Mesenchymal stem cell (in vitro differentiated cells and primary cell): Measurements from ENCODE around the gene NTN5.

Experiments used
- DNase-seq: peaks from one replicate; pipeline ENCODE4 v3.0.0-alpha.2; 2013
- H2AFZ ChIP-seq: one replicate; pipeline ENCODE4 v1.6.1; 2013; ENCODE audit warnings: low read depth, mild to moderate bottlenecking, control low read depth, inconsistent platforms, low read length, moderate library complexity
- H2AK5ac ChIP-seq: 2 replicates; pipeline ENCODE4 v1.6.1; 2013; ENCODE audit warnings: low read length, moderate library complexity, mild to moderate bottlenecking, inconsistent platforms; ENCODE audit not compliant: severe bottlenecking
- H2BK120ac ChIP-seq: one replicate; pipeline ENCODE4 v1.6.1; 2013; ENCODE audit warnings: low read depth, mild to moderate bottlenecking, inconsistent platforms, low read length, moderate library complexity
- H2BK12ac ChIP-seq, 2 experiments: one replicate each; pipeline ENCODE4 v1.6.1; 2013; ENCODE audit warnings: inconsistent platforms in 2 of 2, low read length in 2 of 2, mild to moderate bottlenecking in 2 of 2, moderate library complexity in 2 of 2, control low read depth in 1 of 2
- H2BK15ac ChIP-seq: one replicate; pipeline ENCODE4 v1.6.1; 2013; ENCODE audit warnings: mild to moderate bottlenecking, low read depth, inconsistent platforms; ENCODE audit not compliant: poor library complexity, severe bottlenecking
- H2BK5ac ChIP-seq: 2 replicates; pipeline ENCODE4 v1.6.1; 2013; ENCODE audit warnings: low read depth, mild to moderate bottlenecking, low read length, control low read depth, inconsistent platforms; ENCODE audit not compliant: poor library complexity, severe bottlenecking
- H3K14ac ChIP-seq, 2 experiments: one replicate each; pipeline ENCODE4 v1.6.1; 2013; ENCODE audit warnings: inconsistent platforms in 2 of 2, low read length in 2 of 2, control low read depth in 1 of 2, mild to moderate bottlenecking in 1 of 2, moderate library complexity in 1 of 2
- H3K18ac ChIP-seq, 2 experiments: one replicate each; pipeline ENCODE4 v1.6.1; 2013; ENCODE audit warnings: inconsistent platforms in 2 of 2, low read length in 2 of 2, control low read depth in 1 of 2, low read depth in 1 of 2, mild to moderate bottlenecking in 1 of 2
- H3K23ac ChIP-seq, 2 experiments: one replicate each; pipeline ENCODE4 v1.6.1; 2013; ENCODE audit warnings: inconsistent platforms in 2 of 2, low read length in 2 of 2, mild to moderate bottlenecking in 2 of 2, moderate library complexity in 2 of 2, control low read depth in 1 of 2
- H3K27ac ChIP-seq: 2 replicates; pipeline ENCODE4 v1.5.1; 2013; ENCODE audit warnings: mild to moderate bottlenecking, moderate library complexity, low read length, control low read depth, inconsistent platforms; ENCODE audit not compliant: poor library complexity, severe bottlenecking
- H3K27me3 ChIP-seq, 2 experiments: 2 replicates each; pipeline versions ENCODE4 v1.6.1 to v1.7.0; 2013; ENCODE audit warnings: low read length in 2 of 2, mild to moderate bottlenecking in 2 of 2, moderate library complexity in 2 of 2, control low read depth in 1 of 2, inconsistent platforms in 1 of 2; ENCODE audit not compliant: control insufficient read depth in 1 of 2, insufficient read depth in 1 of 2
- H3K36me3 ChIP-seq, 2 experiments: 2 replicates each; pipeline versions ENCODE4 v1.6.1 to v1.7.0; 2013; ENCODE audit warnings: low read length in 2 of 2, control low read depth in 1 of 2, inconsistent platforms in 1 of 2, low read depth in 1 of 2, mild to moderate bottlenecking in 1 of 2; ENCODE audit not compliant: insufficient read depth in 2 of 2, control insufficient read depth in 1 of 2
- H3K4ac ChIP-seq, 2 experiments: one replicate each; pipeline ENCODE4 v1.6.1; 2013; ENCODE audit warnings: inconsistent platforms in 2 of 2, low read length in 2 of 2, mild to moderate bottlenecking in 2 of 2, moderate library complexity in 2 of 2, control low read depth in 1 of 2, low read depth in 1 of 2
- H3K4me1 ChIP-seq: 2 replicates; pipeline ENCODE4 v1.6.1; 2013; ENCODE audit warnings: low read depth, low read length, control low read depth; ENCODE audit not compliant: control insufficient read depth, insufficient read depth
- H3K4me2 ChIP-seq: 2 replicates; pipeline ENCODE4 v1.6.1; 2013; ENCODE audit warnings: low read length, mild to moderate bottlenecking, inconsistent platforms; ENCODE audit not compliant: poor library complexity, severe bottlenecking
- H3K4me3 ChIP-seq, 2 experiments: 2 replicates each; pipeline versions ENCODE4 v1.5.1 to v1.7.0; 2013; ENCODE audit warnings: low read length in 2 of 2, mild to moderate bottlenecking in 2 of 2, control low read depth in 1 of 2, low read depth in 1 of 2; ENCODE audit not compliant: insufficient read depth in 1 of 2
- H3K79me1 ChIP-seq: replicated peaks from 2 replicates; pipeline ENCODE4 v1.6.1; 2013; ENCODE audit warnings: mild to moderate bottlenecking, control low read depth, low read length, inconsistent platforms; ENCODE audit not compliant: poor library complexity, severe bottlenecking
- H3K9ac ChIP-seq: 2 replicates; pipeline ENCODE4 v1.7.0; 2013; ENCODE audit warnings: mild to moderate bottlenecking, low read length, moderate library complexity
- H3K9me3 ChIP-seq: 2 replicates; pipeline ENCODE4 v1.7.0; 2013; ENCODE audit warnings: mild to moderate bottlenecking, low read length; ENCODE audit not compliant: control insufficient read depth
- H4K8ac ChIP-seq: one replicate; pipeline ENCODE4 v1.6.1; 2013; ENCODE audit warnings: inconsistent platforms, mild to moderate bottlenecking, low read length, moderate library complexity
- H4K91ac ChIP-seq: one replicate; pipeline ENCODE4 v1.6.1; 2013; ENCODE audit warnings: mild to moderate bottlenecking, low read length, inconsistent platforms
- WGBS: methylation state at CpG from one replicate; pipeline ENCODE4 v1.1.7; 2013; ENCODE audit warnings: mixed read lengths; 5-methylcytosine and 5-hydroxymethylcytosine counted together

Gene NTN5

DNA sequence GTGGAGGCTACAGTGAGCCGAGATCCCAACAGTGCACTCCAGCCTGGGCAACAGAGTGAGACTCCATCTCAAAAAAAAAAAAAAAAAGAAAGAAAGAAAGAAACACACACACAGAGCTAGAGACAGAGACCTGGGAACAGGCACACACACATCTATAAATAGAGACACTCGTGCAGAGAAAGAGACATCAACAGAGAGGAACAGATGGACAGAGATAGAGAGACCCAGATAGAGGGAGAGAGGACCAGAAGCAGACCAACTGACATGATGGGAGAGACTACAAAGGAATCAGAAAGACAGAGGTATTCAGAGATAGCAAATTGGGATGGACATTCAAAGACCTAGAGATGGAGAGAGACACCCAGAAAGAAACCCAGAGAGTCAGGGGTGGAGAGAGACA is 24.7 kb downstream of the NTN5 start:
- no peak for DNase-seq
- no peaks in the 10 kb centered on the region for H3K79me1 ChIP-seq

DNA sequence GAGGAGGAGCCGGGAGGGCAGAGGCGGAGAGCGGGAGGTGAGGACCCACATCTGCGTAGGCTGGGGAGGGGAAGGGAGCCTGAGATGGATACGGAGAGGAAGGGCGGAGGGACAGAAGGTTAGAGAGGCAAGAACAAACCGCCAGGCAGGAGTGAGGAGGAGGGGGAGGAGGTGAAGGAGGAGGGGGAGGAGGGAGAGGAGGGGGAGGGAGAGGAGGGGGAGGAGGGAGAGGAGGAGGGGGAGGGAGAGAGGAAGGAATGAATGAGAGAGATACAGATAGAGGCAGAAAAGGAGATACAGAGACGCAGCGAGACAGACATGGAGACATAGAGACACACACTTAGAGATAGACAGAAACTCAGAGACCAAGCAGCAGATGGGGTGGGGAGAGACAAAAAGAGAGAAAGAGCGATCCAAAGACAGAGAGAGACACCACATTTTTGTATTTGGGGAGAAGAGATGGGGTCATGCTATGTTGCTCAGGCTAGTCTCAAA is 26.0 kb downstream of the NTN5 start:
- Histone ChIP-seq H2BK5ac (no peak overlapping the region), H3K27me3 (no peaks in the 10 kb centered on the region), H2AK5ac (peak overlapping the region; percentile 68), H3K14ac (no peak overlapping the region), H2BK120ac (no peak overlapping the region), H3K23ac (no peak overlapping the region), H2BK15ac (no peak overlapping the region), H3K27ac (no peak overlapping the region), H3K9ac (peak overlapping the region; percentile 39), H3K36me3 (no peaks in the 10 kb centered on the region), H3K79me1 (no peaks in the 10 kb centered on the region), H3K4me3 (peak overlapping the region in 1 of 2 experiments; percentile 80), H3K9me3 (no peaks in the 10 kb centered on the region), H3K4me2 (peak overlapping the region; percentile 89), H3K4ac (peak overlapping the region in 1 of 2 experiments; percentile 79), H3K18ac (peak overlapping the region in 1 of 2 experiments; percentile 46), H3K4me1 (peaks cover 24% of the 10 kb centered on the region), H4K8ac (no peak overlapping the region), H2AFZ (no peak overlapping the region), H2BK12ac (peak overlapping the region in 1 of 2 experiments; percentile 77), H4K91ac (no peak overlapping the region)
- WGBS, result 44% methylated on average over 2 of the region's 10 CpGs
- no peak for DNase-seq

More for the DNA sequence above, 24.7 kb downstream of the NTN5 start:
- Histone ChIP-seq H2BK120ac (no peak overlapping the region), H2BK15ac (no peak overlapping the region), H4K8ac (no peak overlapping the region), H4K91ac (no peak overlapping the region), H3K4me3 (no peak overlapping the region), H3K9me3 (no peaks in the 10 kb centered on the region), H3K27ac (no peak overlapping the region), H3K4me1 (peaks cover 26% of the 10 kb centered on the region), H3K23ac (no peak overlapping the region), H3K18ac (no peak overlapping the region), H2AFZ (no peak overlapping the region), H3K9ac (no peak overlapping the region), H2BK5ac (no peak overlapping the region), H3K14ac (no peak overlapping the region), H2AK5ac (no peak overlapping the region), H3K4me2 (no peak overlapping the region), H3K36me3 (no peaks in the 10 kb centered on the region), H3K27me3 (no peaks in the 10 kb centered on the region), H2BK12ac (no peak overlapping the region), H3K4ac (no peak overlapping the region)
- WGBS, result 77% methylated on average over 2 of the region's 2 CpGs

DNA sequence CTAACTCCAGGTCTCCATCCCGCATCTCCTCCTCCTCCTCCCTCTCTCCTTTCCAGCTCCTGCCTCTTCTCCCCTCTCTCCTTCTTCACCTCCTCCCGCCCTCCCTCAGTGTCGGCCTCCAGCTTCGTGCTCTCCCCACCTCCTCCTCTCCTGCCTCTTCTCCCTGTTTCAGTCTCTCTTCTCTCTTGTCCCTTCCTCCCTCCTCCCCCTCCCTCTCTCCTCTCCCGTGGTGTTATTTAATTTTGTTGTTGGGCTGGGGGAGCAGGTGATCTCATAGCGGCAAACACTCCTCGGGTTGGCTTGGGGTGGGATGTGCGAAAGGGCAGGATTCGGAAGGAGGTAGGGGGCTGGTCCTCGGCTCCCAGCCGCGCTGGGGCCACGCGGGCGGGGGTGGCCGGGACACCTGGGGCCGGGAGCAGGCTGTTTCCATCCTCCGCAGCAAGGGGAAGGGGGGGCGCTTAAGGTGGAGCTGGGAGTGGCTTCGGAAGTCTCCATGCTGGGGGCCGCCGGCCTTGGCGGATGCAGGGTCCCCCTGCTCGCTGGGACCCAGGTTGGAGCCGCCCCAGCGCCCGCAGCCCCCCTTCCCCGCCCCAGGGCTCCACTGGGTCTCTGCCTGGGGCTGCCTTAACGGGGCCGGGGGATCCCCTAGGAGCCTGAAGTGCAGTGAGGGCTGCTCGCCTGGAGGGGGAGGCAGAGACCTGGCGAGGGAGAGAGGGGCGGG is 26.7 kb downstream of the NTN5 start, which contains the start of gene CA11:
Gene CA11, minus strand, starts transcription at position 187 of the 721 bp plus-strand sequence. CDS start 555 bp downstream, outside the sequence.
- H3K4me2 ChIP-seq, result peak within 1 kb of the TSS; percentile 89
- peak within 1 kb of the TSS in 1 of 2 experiments; percentile 76 for H3K14ac ChIP-seq
- DNase-seq, result peak; percentile 89
- peak within 1 kb of the TSS; percentile 58 to 80 for H3K4me3 ChIP-seq
- peak within 1 kb of the TSS; percentile 73 for H3K27ac ChIP-seq
- peak within 1 kb of the TSS; percentile 47 for H4K91ac ChIP-seq
- H2BK5ac ChIP-seq, result peak within 1 kb of the TSS; percentile 76
- peak within 1 kb of the TSS; percentile 68 for H2AK5ac ChIP-seq
- H3K4me1 ChIP-seq, result peaks cover 24% of the 10 kb centered on the region
- peak within 1 kb of the TSS in 1 of 2 experiments; percentile 95 for H3K4ac ChIP-seq
- peak within 1 kb of the TSS; percentile 53 for H3K9ac ChIP-seq
- peak within 1 kb of the TSS; percentile 99 for H2BK15ac ChIP-seq
- no peaks in the 10 kb centered on the region for H3K79me1 ChIP-seq
- no peaks in the 10 kb centered on the region for H3K27me3 ChIP-seq
- peak within 1 kb of the TSS in 1 of 2 experiments; percentile 2 for H3K23ac ChIP-seq
- H3K36me3 ChIP-seq, result no peaks in the 10 kb centered on the region
- WGBS, result under 1% methylated on average over 27 of the region's 33 CpGs
- peak within 1 kb of the TSS; percentile 54 for H2BK120ac ChIP-seq
- peak within 1 kb of the TSS; percentile 94 for H4K8ac ChIP-seq
- H2AFZ ChIP-seq, result peak within 1 kb of the TSS; percentile 92
- no peaks in the 10 kb centered on the region for H3K9me3 ChIP-seq
- peak within 1 kb of the TSS; percentile 58 to 98 for H3K18ac ChIP-seq
- peak within 1 kb of the TSS; percentile 6 to 97 for H2BK12ac ChIP-seq

DNA sequence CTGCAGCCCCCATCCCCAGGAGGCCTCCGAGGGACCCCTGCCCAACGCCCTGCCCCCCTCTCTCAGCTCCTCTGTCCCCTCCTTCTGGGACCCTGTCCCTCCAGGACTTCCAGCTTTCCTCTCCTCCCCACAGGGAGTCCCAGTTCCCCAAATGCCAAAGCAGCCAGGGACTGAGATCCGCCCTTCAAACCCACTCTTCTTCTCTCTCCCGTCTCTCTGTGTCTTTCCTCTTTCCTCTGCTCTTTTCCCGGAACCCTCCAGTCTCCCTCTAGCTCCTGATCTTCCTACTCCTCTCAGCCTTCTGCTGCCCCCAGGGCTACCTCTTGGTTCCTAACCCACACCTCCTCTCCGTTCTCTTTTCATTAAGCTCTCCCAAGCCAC is 27.2 kb downstream of the NTN5 start:
- 1% methylated on average over 6 of the region's 6 CpGs for WGBS
- Histone ChIP-seq H2AK5ac (peak overlapping the region; percentile 41), H2BK12ac (peak overlapping the region; percentile 6 to 92), H3K23ac (peak overlapping the region in 1 of 2 experiments; percentile 2), H3K4me1 (peaks cover 24% of the 10 kb centered on the region), H3K27me3 (no peaks in the 10 kb centered on the region), H4K91ac (peak overlapping the region; percentile 47), H3K4me3 (peak overlapping the region; percentile 58 to 80), H3K14ac (peak overlapping the region in 1 of 2 experiments; percentile 76), H3K9ac (peak overlapping the region; percentile 39), H3K36me3 (no peaks in the 10 kb centered on the region), H3K27ac (peak overlapping the region; percentile 73), H2BK5ac (no peak overlapping the region), H4K8ac (peak overlapping the region; percentile 94), H2BK120ac (peak overlapping the region; percentile 52), H3K18ac (peak overlapping the region; percentile 48 to 98), H3K79me1 (no peaks in the 10 kb centered on the region), H2AFZ (peak overlapping the region; percentile 92), H3K4ac (peak overlapping the region in 1 of 2 experiments; percentile 95), H2BK15ac (peak overlapping the region; percentile 99), H3K4me2 (peak overlapping the region; percentile 89), H3K9me3 (no peaks in the 10 kb centered on the region)
- DNase-seq, result no peak
